K562 (cell line): ENCODE measurements around the gene DDX43. TPM values are rescaled to one million over a fixed set of nuclear protein-coding genes. Genes with fewer than 3 reads are reported as not detected.
A peak's percentile ranks its signal among the peaks of the same experiment; 100 is the strongest.

Source experiments
- KLF16 ChIP-seq: IDR thresholded peaks from 2 replicates; pipeline ENCODE4 v1.6.1; 2016; ENCODE audit warnings: antibody characterized with exemption
- NRF1 ChIP-seq, 2 experiments: fragments of 450-650 bp; IDR thresholded peaks in 1 of 2; conservative IDR thresholded peaks in 1 of 2; 2 replicates each; pipeline ENCODE4 v1.6.1; 2014; ENCODE audit warnings: mild to moderate bottlenecking in 2 of 2
- SMARCC2 ChIP-seq: fragments of 450-650 bp; IDR thresholded peaks from 2 replicates; pipeline ENCODE4 v1.6.1; 2017; ENCODE audit warnings: antibody characterized with exemption, moderate library complexity, mild to moderate bottlenecking, low read depth
- YY1 ChIP-seq, 3 experiments: IDR thresholded peaks; 2 replicates each; pipeline ENCODE4 v1.6.1; 2011; ENCODE audit warnings: low read length in 2 of 3, mild to moderate bottlenecking in 2 of 3, moderate library complexity in 2 of 3, borderline replicate concordance in 1 of 3, control low read depth in 1 of 3, low read depth in 1 of 3; ENCODE audit not compliant: insufficient read depth in 3 of 3, insufficient replicate concordance in 2 of 3, control insufficient read depth in 1 of 3, insufficient read length in 1 of 3; ENCODE audit errors: extremely low read depth in 1 of 3
- ZNF384 ChIP-seq: IDR thresholded peaks from 2 replicates; pipeline ENCODE4 v1.6.1; 2012; ENCODE audit warnings: low read depth, low read length, improper control_type of control experiment
- polyA plus RNA-seq, 8 experiments: library from polyadenylated mRNA; depleted of rRNA in 4 of 8; stranded (reverse) in 5 of 8; unstranded in 3 of 8; fragments of >200 nt; fragmentation: Nextera tagmentation in 2 of 8; fragmentation: Illumina TruSeq in 1 of 8; extraction: Ambion mirVana in 2 of 8; extraction: Trizol in 1 of 8; gene quantifications; 2 replicates each; pipeline versions ENCODE4 v1.2.1 to v1.2.3, GENCODE V29; 2011 to 2014; ENCODE audit warnings: inconsistent platforms in 1 of 8, missing spikeins in 1 of 8
- total RNA-seq, 7 experiments: library from RNA; depleted of rRNA in 6 of 7; stranded (reverse); fragments of >200 nt in 6 of 7; fragmentation: Illumina TruSeq in 2 of 7; extraction: Trizol in 2 of 7; gene quantifications; 2 replicates each; pipeline versions ENCODE4 v1.2.1 to v1.2.3, GENCODE V29; 2011 to 2021; ENCODE audit warnings: low replicate concordance in 1 of 7
- TF ChIP-seq, protein P1 (sequence below): sonication (generic); formaldehyde crosslinking; IDR thresholded peaks from 2 replicates; pipeline ENCODE4 v1.8.1; 2023; ENCODE audit warnings: mild to moderate bottlenecking, missing genetic modification reagents
- TF ChIP-seq, protein P2 (sequence below): fragments of 250-450 bp; sonication (Bioruptor Pico); IDR thresholded peaks from 2 replicates; pipeline ENCODE4 v1.4.0; 2020
- TF ChIP-seq, protein P3 (sequence below): fragments of 450-650 bp; formaldehyde crosslinking; IDR thresholded peaks from 2 replicates; pipeline ENCODE4 v1.4.0; 2020; ENCODE audit warnings: mild to moderate bottlenecking, moderate library complexity
- TF ChIP-seq, protein P4 (sequence below), 2 experiments: fragments of 450-650 bp in 1 of 2; IDR thresholded peaks; 2 replicates each; pipeline ENCODE4 v1.6.1; 2011 to 2017; ENCODE audit warnings: low read depth in 2 of 2, antibody characterized with exemption in 1 of 2, borderline replicate concordance in 1 of 2, low read length in 1 of 2, mild to moderate bottlenecking in 1 of 2, mixed read lengths in 1 of 2; ENCODE audit not compliant: control insufficient read depth in 1 of 2
- TF ChIP-seq, protein P5 (sequence below): fragments of 250-450 bp; sonication (Bioruptor Pico); IDR thresholded peaks from 2 replicates; pipeline ENCODE4 v1.8.0; 2021; ENCODE audit warnings: mild to moderate bottlenecking, moderate library complexity

The DDX43 gene
- total and polyA plus RNA-seq, 9 of the 15 experiments (the other 6 are each of a cell fraction or from before 2014, with no cell fraction given), result 0.07 to 0.88 (median 0.25) TPM

DNA sequence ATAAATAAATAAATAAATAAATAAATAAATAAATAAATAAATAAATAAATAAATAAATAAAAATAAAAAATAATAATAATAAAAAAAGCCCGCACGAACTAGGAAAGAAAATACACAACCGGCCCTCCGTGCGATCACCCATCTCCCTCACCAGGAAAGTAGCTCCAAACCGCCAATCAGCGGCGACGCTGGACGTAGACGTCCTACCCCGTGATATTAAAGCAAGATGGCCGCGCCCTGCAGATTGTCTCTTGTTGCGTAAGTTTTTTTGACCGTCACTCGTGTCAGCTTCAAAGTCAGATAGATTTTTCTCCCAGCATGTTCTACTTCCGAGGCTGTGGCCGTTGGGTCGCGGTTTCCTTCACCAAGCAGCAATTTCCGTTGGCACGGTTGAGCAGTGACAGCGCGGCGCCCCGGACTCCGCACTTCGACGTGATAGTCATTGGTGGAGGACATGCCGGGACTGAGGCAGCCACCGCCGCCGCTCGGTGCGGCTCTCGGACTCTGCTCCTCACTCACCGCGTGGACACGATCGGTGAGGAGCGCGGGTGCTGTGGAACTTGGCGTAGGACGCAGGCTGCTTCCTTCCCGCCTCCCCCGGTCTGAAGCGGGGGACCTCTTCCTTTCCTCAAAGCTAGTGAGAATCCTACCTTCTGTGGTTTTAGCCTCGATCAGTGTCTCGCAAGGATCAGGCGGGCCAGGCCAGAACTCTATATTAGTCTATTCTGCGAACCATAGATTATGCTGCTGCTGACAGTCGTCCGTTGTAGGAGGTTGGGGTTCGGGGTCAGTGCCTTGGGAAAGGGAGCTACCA is 67.1 kb downstream of the DDX43 start, which contains the start of gene MTO1 (continued):
- TF ChIP-seq, protein P1, sequence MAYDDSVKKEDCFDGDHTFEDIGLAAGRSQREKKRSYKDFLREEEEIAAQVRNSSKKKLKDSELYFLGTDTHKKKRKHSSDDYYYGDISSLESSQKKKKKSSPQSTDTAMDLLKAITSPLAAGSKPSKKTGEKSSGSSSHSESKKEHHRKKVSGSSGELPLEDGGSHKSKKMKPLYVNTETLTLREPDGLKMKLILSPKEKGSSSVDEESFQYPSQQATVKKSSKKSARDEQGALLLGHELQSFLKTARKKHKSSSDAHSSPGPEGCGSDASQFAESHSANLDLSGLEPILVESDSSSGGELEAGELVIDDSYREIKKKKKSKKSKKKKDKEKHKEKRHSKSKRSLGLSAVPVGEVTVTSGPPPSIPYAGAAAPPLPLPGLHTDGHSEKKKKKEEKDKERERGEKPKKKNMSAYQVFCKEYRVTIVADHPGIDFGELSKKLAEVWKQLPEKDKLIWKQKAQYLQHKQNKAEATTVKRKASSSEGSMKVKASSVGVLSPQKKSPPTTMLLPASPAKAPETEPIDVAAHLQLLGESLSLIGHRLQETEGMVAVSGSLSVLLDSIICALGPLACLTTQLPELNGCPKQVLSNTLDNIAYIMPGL, result peak; percentile 69; the same call in 1 of the 2 replicates
- TF ChIP-seq, protein P2, sequence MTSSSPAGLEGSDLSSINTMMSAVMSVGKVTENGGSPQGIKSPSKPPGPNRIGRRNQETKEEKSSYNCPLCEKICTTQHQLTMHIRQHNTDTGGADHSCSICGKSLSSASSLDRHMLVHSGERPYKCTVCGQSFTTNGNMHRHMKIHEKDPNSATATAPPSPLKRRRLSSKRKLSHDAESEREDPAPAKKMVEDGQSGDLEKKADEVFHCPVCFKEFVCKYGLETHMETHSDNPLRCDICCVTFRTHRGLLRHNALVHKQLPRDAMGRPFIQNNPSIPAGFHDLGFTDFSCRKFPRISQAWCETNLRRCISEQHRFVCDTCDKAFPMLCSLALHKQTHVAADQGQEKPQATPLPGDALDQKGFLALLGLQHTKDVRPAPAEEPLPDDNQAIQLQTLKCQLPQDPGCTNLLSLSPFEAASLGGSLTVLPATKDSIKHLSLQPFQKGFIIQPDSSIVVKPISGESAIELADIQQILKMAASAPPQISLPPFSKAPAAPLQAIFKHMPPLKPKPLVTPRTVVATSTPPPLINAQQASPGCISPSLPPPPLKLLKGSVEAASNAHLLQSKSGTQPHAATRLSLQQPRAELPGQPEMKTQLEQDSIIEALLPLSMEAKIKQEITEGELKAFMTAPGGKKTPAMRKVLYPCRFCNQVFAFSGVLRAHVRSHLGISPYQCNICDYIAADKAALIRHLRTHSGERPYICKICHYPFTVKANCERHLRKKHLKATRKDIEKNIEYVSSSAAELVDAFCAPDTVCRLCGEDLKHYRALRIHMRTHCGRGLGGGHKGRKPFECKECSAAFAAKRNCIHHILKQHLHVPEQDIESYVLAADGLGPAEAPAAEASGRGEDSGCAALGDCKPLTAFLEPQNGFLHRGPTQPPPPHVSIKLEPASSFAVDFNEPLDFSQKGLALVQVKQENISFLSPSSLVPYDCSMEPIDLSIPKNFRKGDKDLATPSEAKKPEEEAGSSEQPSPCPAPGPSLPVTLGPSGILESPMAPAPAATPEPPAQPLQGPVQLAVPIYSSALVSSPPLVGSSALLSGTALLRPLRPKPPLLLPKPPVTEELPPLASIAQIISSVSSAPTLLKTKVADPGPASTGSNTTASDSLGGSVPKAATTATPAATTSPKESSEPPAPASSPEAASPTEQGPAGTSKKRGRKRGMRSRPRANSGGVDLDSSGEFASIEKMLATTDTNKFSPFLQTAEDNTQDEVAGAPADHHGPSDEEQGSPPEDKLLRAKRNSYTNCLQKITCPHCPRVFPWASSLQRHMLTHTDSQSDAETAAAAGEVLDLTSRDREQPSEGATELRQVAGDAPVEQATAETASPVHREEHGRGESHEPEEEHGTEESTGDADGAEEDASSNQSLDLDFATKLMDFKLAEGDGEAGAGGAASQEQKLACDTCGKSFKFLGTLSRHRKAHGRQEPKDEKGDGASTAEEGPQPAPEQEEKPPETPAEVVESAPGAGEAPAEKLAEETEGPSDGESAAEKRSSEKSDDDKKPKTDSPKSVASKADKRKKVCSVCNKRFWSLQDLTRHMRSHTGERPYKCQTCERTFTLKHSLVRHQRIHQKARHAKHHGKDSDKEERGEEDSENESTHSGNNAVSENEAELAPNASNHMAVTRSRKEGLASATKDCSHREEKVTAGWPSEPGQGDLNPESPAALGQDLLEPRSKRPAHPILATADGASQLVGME, result no peak
- TF ChIP-seq ZNF384 (peak; percentile 11; the same call in 1 of the 2 replicates), KLF16 (no peak), SMARCC2 (no peak), NRF1 (conservative IDR thresholded peaks at IDR 0.05 in 1 of 2, IDR thresholded peaks at IDR 0.05 in 1 of 2) (0 out of 4 replicates have a peak, but pooled peaks of 1 of the 2 experiments have one; percentile 9), YY1 (IDR thresholded peaks at IDR 0.05; ENCODE audit: borderline replicate concordance in 1 of 3, control insufficient read depth in 1 of 3, extremely low read depth in 1 of 3, insufficient read depth in 3 of 3, insufficient read length in 1 of 3, insufficient replicate concordance in 2 of 3, low read depth in 1 of 3, low read length in 2 of 3) (peak; percentile 87 to 99 (median 95))
- TF ChIP-seq, protein P3, sequence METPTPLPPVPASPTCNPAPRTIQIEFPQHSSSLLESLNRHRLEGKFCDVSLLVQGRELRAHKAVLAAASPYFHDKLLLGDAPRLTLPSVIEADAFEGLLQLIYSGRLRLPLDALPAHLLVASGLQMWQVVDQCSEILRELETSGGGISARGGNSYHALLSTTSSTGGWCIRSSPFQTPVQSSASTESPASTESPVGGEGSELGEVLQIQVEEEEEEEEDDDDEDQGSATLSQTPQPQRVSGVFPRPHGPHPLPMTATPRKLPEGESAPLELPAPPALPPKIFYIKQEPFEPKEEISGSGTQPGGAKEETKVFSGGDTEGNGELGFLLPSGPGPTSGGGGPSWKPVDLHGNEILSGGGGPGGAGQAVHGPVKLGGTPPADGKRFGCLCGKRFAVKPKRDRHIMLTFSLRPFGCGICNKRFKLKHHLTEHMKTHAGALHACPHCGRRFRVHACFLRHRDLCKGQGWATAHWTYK (CRISPR knock-in tag), result peak; percentile 56; the same call in 1 of the 2 replicates
- TF ChIP-seq, protein P4, sequence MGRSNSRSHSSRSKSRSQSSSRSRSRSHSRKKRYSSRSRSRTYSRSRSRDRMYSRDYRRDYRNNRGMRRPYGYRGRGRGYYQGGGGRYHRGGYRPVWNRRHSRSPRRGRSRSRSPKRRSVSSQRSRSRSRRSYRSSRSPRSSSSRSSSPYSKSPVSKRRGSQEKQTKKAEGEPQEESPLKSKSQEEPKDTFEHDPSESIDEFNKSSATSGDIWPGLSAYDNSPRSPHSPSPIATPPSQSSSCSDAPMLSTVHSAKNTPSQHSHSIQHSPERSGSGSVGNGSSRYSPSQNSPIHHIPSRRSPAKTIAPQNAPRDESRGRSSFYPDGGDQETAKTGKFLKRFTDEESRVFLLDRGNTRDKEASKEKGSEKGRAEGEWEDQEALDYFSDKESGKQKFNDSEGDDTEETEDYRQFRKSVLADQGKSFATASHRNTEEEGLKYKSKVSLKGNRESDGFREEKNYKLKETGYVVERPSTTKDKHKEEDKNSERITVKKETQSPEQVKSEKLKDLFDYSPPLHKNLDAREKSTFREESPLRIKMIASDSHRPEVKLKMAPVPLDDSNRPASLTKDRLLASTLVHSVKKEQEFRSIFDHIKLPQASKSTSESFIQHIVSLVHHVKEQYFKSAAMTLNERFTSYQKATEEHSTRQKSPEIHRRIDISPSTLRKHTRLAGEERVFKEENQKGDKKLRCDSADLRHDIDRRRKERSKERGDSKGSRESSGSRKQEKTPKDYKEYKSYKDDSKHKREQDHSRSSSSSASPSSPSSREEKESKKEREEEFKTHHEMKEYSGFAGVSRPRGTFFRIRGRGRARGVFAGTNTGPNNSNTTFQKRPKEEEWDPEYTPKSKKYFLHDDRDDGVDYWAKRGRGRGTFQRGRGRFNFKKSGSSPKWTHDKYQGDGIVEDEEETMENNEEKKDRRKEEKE (IDR thresholded peaks at IDR 0.05; ENCODE audit: borderline replicate concordance in 1 of 2, control insufficient read depth in 1 of 2, low read depth in 2 of 2, low read length in 1 of 2), result no peak
- TF ChIP-seq, protein P5, sequence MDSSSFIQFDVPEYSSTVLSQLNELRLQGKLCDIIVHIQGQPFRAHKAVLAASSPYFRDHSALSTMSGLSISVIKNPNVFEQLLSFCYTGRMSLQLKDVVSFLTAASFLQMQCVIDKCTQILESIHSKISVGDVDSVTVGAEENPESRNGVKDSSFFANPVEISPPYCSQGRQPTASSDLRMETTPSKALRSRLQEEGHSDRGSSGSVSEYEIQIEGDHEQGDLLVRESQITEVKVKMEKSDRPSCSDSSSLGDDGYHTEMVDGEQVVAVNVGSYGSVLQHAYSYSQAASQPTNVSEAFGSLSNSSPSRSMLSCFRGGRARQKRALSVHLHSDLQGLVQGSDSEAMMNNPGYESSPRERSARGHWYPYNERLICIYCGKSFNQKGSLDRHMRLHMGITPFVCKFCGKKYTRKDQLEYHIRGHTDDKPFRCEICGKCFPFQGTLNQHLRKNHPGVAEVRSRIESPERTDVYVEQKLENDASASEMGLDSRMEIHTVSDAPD (CRISPR knock-in tag), result peak; percentile 56; the same call in 1 of the 2 replicates
